GM23248 (cell line): Measurements from ENCODE around the gene TMEM39A. TPM values are rescaled to one million over a fixed set of nuclear protein-coding genes. Genes with fewer than 3 reads are reported as not detected.
A peak's percentile ranks its signal among the peaks of the same experiment; 100 is the strongest.

Experiments
- DNase-seq: peaks from one replicate; pipeline ENCODE4 v3.0.0-alpha.2; 2015
- H2AFZ ChIP-seq: fragments of 200-600 bp; sonication (generic); 2 replicates; pipeline ENCODE4 v1.6.1; 2016; ENCODE audit warnings: antibody characterized with exemption
- H3F3A ChIP-seq: fragments of 200-600 bp; sonication (generic); 2 replicates; pipeline ENCODE4 v1.6.1; 2016; ENCODE audit warnings: mild to moderate bottlenecking, antibody characterized with exemption, mixed run types; ENCODE audit not compliant: insufficient read depth
- H3K27ac ChIP-seq: fragments of 200-600 bp; sonication (generic); 2 replicates; pipeline ENCODE4 v1.5.1; 2016; ENCODE audit warnings: mild to moderate bottlenecking
- H3K27me3 ChIP-seq: fragments of 200-600 bp; sonication (generic); replicated peaks from 2 replicates; pipeline ENCODE4 v1.6.1; 2016; ENCODE audit warnings: mild to moderate bottlenecking; ENCODE audit not compliant: insufficient read depth
- H3K36me3 ChIP-seq: fragments of 200-600 bp; sonication (generic); 2 replicates; pipeline ENCODE4 v1.6.1; 2016; ENCODE audit warnings: low read depth, mild to moderate bottlenecking
- H3K4me1 ChIP-seq: fragments of 200-600 bp; sonication (generic); 2 replicates; pipeline ENCODE4 v1.6.1; 2016; ENCODE audit warnings: mild to moderate bottlenecking; ENCODE audit not compliant: insufficient read depth
- H3K4me2 ChIP-seq: fragments of 200-600 bp; sonication (generic); one replicate; pipeline ENCODE4 v1.6.1; 2016; ENCODE audit warnings: mild to moderate bottlenecking; ENCODE audit not compliant: unreplicated experiment
- H3K4me3 ChIP-seq: fragments of 200-600 bp; sonication (generic); 2 replicates; pipeline ENCODE4 v1.5.1; 2016; ENCODE audit warnings: mild to moderate bottlenecking
- H3K79me2 ChIP-seq: fragments of 200-600 bp; sonication (generic); 2 replicates; pipeline ENCODE4 v1.6.1; 2016; ENCODE audit warnings: mild to moderate bottlenecking; ENCODE audit not compliant: insufficient read depth
- H3K9ac ChIP-seq: fragments of 200-600 bp; sonication (generic); 2 replicates; pipeline ENCODE4 v1.6.1; 2016; ENCODE audit warnings: mild to moderate bottlenecking
- H3K9me2 ChIP-seq: fragments of 200-600 bp; sonication (generic); 2 replicates; pipeline ENCODE4 v1.6.1; 2016; ENCODE audit warnings: mixed run types, mild to moderate bottlenecking, moderate library complexity; ENCODE audit not compliant: insufficient read depth
- H3K9me3 ChIP-seq: fragments of 200-600 bp; sonication (generic); one replicate; pipeline ENCODE4 v1.6.1; 2017; ENCODE audit warnings: low read depth
- H4K20me1 ChIP-seq: fragments of 200-600 bp; sonication (generic); 2 replicates; pipeline ENCODE4 v1.6.0; 2016; ENCODE audit not compliant: insufficient read depth
- EZH2 ChIP-seq: fragments of 200-600 bp; sonication (generic); IDR thresholded peaks from 2 replicates; pipeline ENCODE4 v1.6.1; 2018; ENCODE audit warnings: antibody characterized with exemption, mild to moderate bottlenecking; ENCODE audit not compliant: insufficient read depth, poor library complexity, severe bottlenecking
- EZH2phosphoT487 ChIP-seq: fragments of 200-600 bp; sonication (generic); IDR thresholded peaks from 2 replicates; pipeline ENCODE4 v1.6.1; 2018; ENCODE audit warnings: antibody characterized with exemption, moderate library complexity, mild to moderate bottlenecking, low read depth; ENCODE audit not compliant: insufficient read depth
- WGBS, 2 experiments: methylation state at CpG; one replicate each; pipeline ENCODE4 v1.1.6; 2015 to 2017; ENCODE audit warnings: low lambda C conversion rate in 2 of 2, low coverage in 1 of 2; ENCODE audit errors: missing lambda C conversion rate in 2 of 2; 5-methylcytosine and 5-hydroxymethylcytosine counted together
- in situ Hi-C: fragments of 300-500 bp; cut with MboI; formaldehyde crosslinking; loops from 2 replicates; pipeline ENCODE4 v1.15.0; 2020
- polyA plus RNA-seq: library from polyadenylated mRNA; unstranded; fragments of >200 nt; fragmentation: Nextera tagmentation; extraction: Ambion mirVana; gene quantifications from 2 replicates; pipeline ENCODE4 v1.2.1, GENCODE V29; 2016
- total RNA-seq: library from RNA; depleted of rRNA; stranded (reverse); fragments of >200 nt; shearing (Covaris generic); gene quantifications from 2 replicates; pipeline ENCODE4 v1.2.3, GENCODE V29; 2014

The TMEM39A gene
- total and polyA plus RNA-seq, 2 experiments from 2014 or later, result 37.9 to 78.8 TPM

- Histone ChIP-seq H3F3A (no peaks in the 10 kb centered on the region), H3K4me2 (peak overlapping the region; percentile 87), H3K4me1 (peaks cover 6% of the 10 kb centered on the region), H3K36me3 (no peaks in the 10 kb centered on the region), H3K9me3 (no peaks in the 10 kb centered on the region), H4K20me1 (no peaks in the 10 kb centered on the region), H3K27ac (no peak overlapping the region), H3K79me2 (peaks cover 9% of the 10 kb centered on the region; the same call in 1 of the 2 replicates), H3K9me2 (no peaks in the 10 kb centered on the region), H2AFZ (peak overlapping the region; percentile 99), H3K9ac (peak overlapping the region; percentile 71), H3K27me3 (no peaks in the 10 kb centered on the region), H3K4me3 (peak overlapping the region; percentile 92)
- TF ChIP-seq EZH2phosphoT487 (no peak), EZH2 (no peak)
- WGBS, 2 experiments, result 7% methylated on average over 16 of the region's 16 CpGs
- peak; percentile 58 for DNase-seq
- in situ Hi-C loops, result no loop called here
Observed at GRCh38 chr3:119469418-119470189, 6.2 kb upstream of the TMEM39A start.

GRCh38 chr3:119468041-119468440, 4.6 kb upstream of the TMEM39A start:
- no peaks in the 10 kb centered on the region for H3K36me3 ChIP-seq
- H3K4me2 ChIP-seq, result peak overlapping the region; percentile 87
- H3K9me3 ChIP-seq, result no peaks in the 10 kb centered on the region
- no peaks in the 10 kb centered on the region for H3K27me3 ChIP-seq
- in situ Hi-C loops, result no loop called here
- peak overlapping the region; percentile 99 for H2AFZ ChIP-seq
- H4K20me1 ChIP-seq, result no peaks in the 10 kb centered on the region
- no peak overlapping the region for H3K4me3 ChIP-seq
- no peaks in the 10 kb centered on the region for H3F3A ChIP-seq
- no peak overlapping the region for H3K27ac ChIP-seq
- H3K4me1 ChIP-seq, result peaks cover 6% of the 10 kb centered on the region
- WGBS, 2 experiments, result 77 to 80% methylated on average over 2 of the region's 2 CpGs
- no peak overlapping the region for H3K9ac ChIP-seq
- no peak for TF ChIP-seq EZH2
- TF ChIP-seq EZH2phosphoT487, result no peak
- no peak for DNase-seq
- H3K79me2 ChIP-seq, result peaks cover 18% of the 10 kb centered on the region
- H3K9me2 ChIP-seq, result no peaks in the 10 kb centered on the region

- Histone ChIP-seq H3K27ac (no peak overlapping the region), H2AFZ (no peak overlapping the region), H3K4me3 (no peak overlapping the region), H3K4me2 (no peak overlapping the region), H3K27me3 (no peaks in the 10 kb centered on the region), H3K79me2 (peaks cover 100% of the 10 kb centered on the region), H3K36me3 (peaks cover 88% of the 10 kb centered on the region), H3K9me3 (no peaks in the 10 kb centered on the region), H3K4me1 (peaks cover 22% of the 10 kb centered on the region), H3K9ac (no peak overlapping the region), H4K20me1 (peaks cover 5% of the 10 kb centered on the region; the same call in 1 of the 2 replicates), H3K9me2 (no peaks in the 10 kb centered on the region), H3F3A (0 out of 2 replicates have a peak, but pooled peaks cover 18% of the 10 kb centered on the region)
- TF ChIP-seq EZH2, result no peak
- TF ChIP-seq EZH2phosphoT487, result no peak
- no peak for DNase-seq
- in situ Hi-C loops, result no loop called here
- WGBS, 2 experiments, result 71 to 73% methylated on average over 4 of the region's 4 CpGs
Observed at GRCh38 chr3:119457246-119457645, 6.2 kb downstream of the TMEM39A start.

GRCh38 chr3:119456469-119456868, 6.9 kb downstream of the TMEM39A start:
- Histone ChIP-seq H3K79me2 (peaks cover 99% of the 10 kb centered on the region), H3K9ac (no peak overlapping the region), H3K4me1 (peaks cover 14% of the 10 kb centered on the region), H3K27ac (no peak overlapping the region), H3K27me3 (no peaks in the 10 kb centered on the region), H3K9me2 (no peaks in the 10 kb centered on the region), H4K20me1 (peaks cover 5% of the 10 kb centered on the region; the same call in 1 of the 2 replicates), H3K4me2 (no peak overlapping the region), H3K36me3 (peaks cover 86% of the 10 kb centered on the region), H2AFZ (no peak overlapping the region), H3F3A (0 out of 2 replicates have a peak, but pooled peaks cover 18% of the 10 kb centered on the region), H3K4me3 (no peak overlapping the region), H3K9me3 (no peaks in the 10 kb centered on the region)
- no peak for DNase-seq
- no peak for TF ChIP-seq EZH2
- no peak for TF ChIP-seq EZH2phosphoT487
- in situ Hi-C loops, result no loop called here
- WGBS, 2 experiments, result 94 to 100% methylated on average over 1 of the region's 1 CpG
